Stomach (tissue), 4 donors: ENCODE results near the gene SLC17A8.

Source experiments
- POLR2A ChIP-seq, 4 donors: fragments of 450-650 bp; IDR thresholded peaks; one replicate each; pipeline ENCODE4 v1.6.1; 2016; ENCODE audit warnings: antibody characterized with exemption in 4 of 4, control low read depth in 2 of 4, mild to moderate bottlenecking in 1 of 4, moderate library complexity in 1 of 4
- TF ChIP-seq, protein P1 (sequence below), 7 experiments: fragments of 450-650 bp in 4 of 7; fragments of 200-600 bp in 3 of 7; sonication (generic) in 3 of 7; IDR thresholded peaks; one replicate each; pipeline ENCODE4 v1.5.1; 2016 to 2019; ENCODE audit warnings: antibody characterized with exemption in 7 of 7, control low read depth in 2 of 7, mild to moderate bottlenecking in 1 of 7

- TF ChIP-seq, protein P1, sequence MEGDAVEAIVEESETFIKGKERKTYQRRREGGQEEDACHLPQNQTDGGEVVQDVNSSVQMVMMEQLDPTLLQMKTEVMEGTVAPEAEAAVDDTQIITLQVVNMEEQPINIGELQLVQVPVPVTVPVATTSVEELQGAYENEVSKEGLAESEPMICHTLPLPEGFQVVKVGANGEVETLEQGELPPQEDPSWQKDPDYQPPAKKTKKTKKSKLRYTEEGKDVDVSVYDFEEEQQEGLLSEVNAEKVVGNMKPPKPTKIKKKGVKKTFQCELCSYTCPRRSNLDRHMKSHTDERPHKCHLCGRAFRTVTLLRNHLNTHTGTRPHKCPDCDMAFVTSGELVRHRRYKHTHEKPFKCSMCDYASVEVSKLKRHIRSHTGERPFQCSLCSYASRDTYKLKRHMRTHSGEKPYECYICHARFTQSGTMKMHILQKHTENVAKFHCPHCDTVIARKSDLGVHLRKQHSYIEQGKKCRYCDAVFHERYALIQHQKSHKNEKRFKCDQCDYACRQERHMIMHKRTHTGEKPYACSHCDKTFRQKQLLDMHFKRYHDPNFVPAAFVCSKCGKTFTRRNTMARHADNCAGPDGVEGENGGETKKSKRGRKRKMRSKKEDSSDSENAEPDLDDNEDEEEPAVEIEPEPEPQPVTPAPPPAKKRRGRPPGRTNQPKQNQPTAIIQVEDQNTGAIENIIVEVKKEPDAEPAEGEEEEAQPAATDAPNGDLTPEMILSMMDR (IDR thresholded peaks at IDR 0.05) = no peak
- TF ChIP-seq POLR2A (IDR thresholded peaks at IDR 0.05) = no peak
Observed at GRCh38 chr12:100329800-100330199, 27.1 kb upstream of the SLC17A8 start.
